ENCODE measurements around the gene PDZK1IP1. TPM values are rescaled to one million over a fixed set of nuclear protein-coding genes. Genes with fewer than 3 reads are reported as not detected.

Gene PDZK1IP1
- total and polyA plus RNA-seq, 2 of the 4 experiments (the other 2 are of a cell fraction) = not detected

- Histone ChIP-seq H3K4me3 (ENCODE audit: insufficient read depth, low read depth, low read length) (no peak overlapping the region), H3K9me1 (ENCODE audit: insufficient read depth, low read length) (no peaks in the 10 kb centered on the region), H3K14ac (replicated peaks; ENCODE audit: low read depth, low read length) (no peak overlapping the region), H4K8ac (ENCODE audit: low read depth in 2 of 2, low read length in 2 of 2) (no peak overlapping the region), H3K9ac (ENCODE audit: low read depth, low read length) (no peak overlapping the region), H3K18ac (ENCODE audit: low read depth, low read length) (no peak overlapping the region), H3K4ac (ENCODE audit: low read depth, low read length) (no peak overlapping the region), H3K36me3 (ENCODE audit: control insufficient read depth, insufficient read depth, low read length) (no peaks in the 10 kb centered on the region), H2BK20ac (ENCODE audit: low read depth, low read length) (no peak overlapping the region), H3K4me2 (ENCODE audit: low read depth, low read length) (no peak overlapping the region; the same call in 1 of the 2 replicates), H3K56ac (ENCODE audit: extremely low read depth, insufficient read depth, low read length) (no peak overlapping the region), H4K5ac (ENCODE audit: low read depth, low read length) (no peak overlapping the region), H3K9me3 (ENCODE audit: control insufficient read depth, insufficient read depth, low read length) (peaks cover 10% of the 10 kb centered on the region), H2BK5ac (ENCODE audit: low read depth, low read length, poor library complexity, severe bottlenecking) (no peak overlapping the region), H3K4me1 (ENCODE audit: control insufficient read depth, insufficient read depth, low read length) (peaks cover 3% of the 10 kb centered on the region; the same call in 1 of the 2 replicates), H2BK120ac (ENCODE audit: low read depth, low read length) (no peak overlapping the region), H3K79me1 (ENCODE audit: low read depth in 1 of 2, low read length in 2 of 2) (no peaks in the 10 kb centered on the region), H2AK9ac (replicated peaks; ENCODE audit: low read depth, low read length, poor library complexity) (no peak overlapping the region), H2AK5ac (ENCODE audit: low read depth, low read length) (no peak overlapping the region), H4K20me1 (ENCODE audit: insufficient read depth, low read length) (peaks cover 9% of the 10 kb centered on the region; the same call in 1 of the 2 replicates), H3K27ac (ENCODE audit: insufficient read depth, low read length) (no peak overlapping the region), H3K23ac (ENCODE audit: low read depth, low read length) (no peak overlapping the region), H2BK15ac (ENCODE audit: low read depth, low read length) (no peak overlapping the region), H4K91ac (ENCODE audit: insufficient read depth, low read depth, low read length) (no peak overlapping the region), H3K27me3 (ENCODE audit: control insufficient read depth, insufficient read depth, low read length) (peaks cover 74% of the 10 kb centered on the region), H2AFZ (replicated peaks; ENCODE audit: low read length, poor library complexity) (no peak overlapping the region)
- no TSS peak for BruUV-seq (replicated peaks)
- TF ChIP-seq BHLHE40 (IDR thresholded peaks at IDR 0.05; ENCODE audit: low read depth, low read length) (no peak), RCOR1 (IDR thresholded peaks at IDR 0.05; ENCODE audit: insufficient replicate concordance, low read length) (no peak), USF2 (IDR thresholded peaks at IDR 0.05; ENCODE audit: low read depth, low read length) (no peak), MXI1 (IDR thresholded peaks at IDR 0.05; ENCODE audit: borderline replicate concordance, low read depth, low read length) (no peak), CHD1 (IDR thresholded peaks at IDR 0.05; ENCODE audit: low read depth, low read length) (no peak), MAZ (IDR thresholded peaks at IDR 0.05; ENCODE audit: borderline replicate concordance, low read depth, low read length) (no peak)
- CTCF ChIA-PET = no interaction called here
- in situ Hi-C loops (cut with MboI; ENCODE audit: low sequenced_read_pairs) = no loop called here
- intact Hi-C loops (cut with micrococcal nuclease) = no loop called here
- dilution Hi-C loops (cut with HindIII; ENCODE audit: low sequenced_read_pairs, unreplicated experiment) = no loop called here
- no CpG with 5 or more reads among the region's 21 CpGs for WGBS, 2 experiments (ENCODE audit: extremely low coverage in 2 of 2, insufficient read length in 1 of 2)
- DNase-seq = no peak
- POLR2A ChIA-PET (ENCODE audit: unreplicated experiment) = no interaction called here
- no peak for ATAC-seq (ENCODE audit: low read depth)
Measured at GRCh38 chr1:47235241-47235681, 45.4 kb upstream of the PDZK1IP1 start.
